Left renal pelvis (tissue), 4 donors: ENCODE data around the gene L3MBTL1. TPM values are rescaled to one million over a fixed set of nuclear protein-coding genes. Genes with fewer than 3 reads are reported as not detected.

ENCODE experiments used
- DNase-seq, 4 donors: peaks; one replicate each; pipeline ENCODE4 v3.0.0-alpha.2; 2013; ENCODE audit warnings: low read depth in 4 of 4, low spot score in 3 of 4
- polyA plus RNA-seq, 4 donors: library from polyadenylated mRNA; unstranded; fragments of 120-200 nt; gene quantifications; one replicate each; pipeline ENCODE4 v1.2.1, GENCODE V29; 2013; ENCODE audit not compliant: insufficient read length in 4 of 4

L3MBTL1 gene
- polyA plus RNA-seq, 4 donors, result 9.6 to 28.9 (median 13.7) TPM

DNA sequence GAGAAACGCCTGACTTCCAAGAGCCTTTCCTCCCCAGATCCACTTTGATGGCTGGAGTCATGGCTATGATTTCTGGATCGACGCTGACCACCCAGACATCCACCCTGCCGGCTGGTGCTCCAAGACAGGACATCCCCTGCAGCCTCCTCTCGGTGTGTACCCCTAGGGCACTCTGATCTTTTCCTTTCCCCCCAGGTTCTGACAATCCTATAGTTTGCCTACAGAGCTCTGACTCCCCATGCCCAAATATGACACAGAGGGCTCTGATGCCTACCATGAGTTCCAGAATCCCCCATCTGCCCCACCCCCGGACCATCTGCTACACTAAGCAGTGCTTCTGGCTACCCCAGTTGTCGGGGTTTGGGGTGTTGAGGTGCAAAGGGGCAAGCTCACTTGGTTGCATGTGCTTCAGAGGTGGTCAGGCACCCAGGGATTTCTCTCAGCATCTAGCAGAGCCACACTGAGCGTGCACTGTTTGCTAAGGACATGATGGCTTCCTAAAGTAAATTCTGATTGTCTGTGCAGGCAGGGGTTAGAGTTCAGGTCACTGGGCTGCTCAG, 27.4 kb downstream of the L3MBTL1 start:
- DNase-seq, result no peak

GRCh38 chr20:43535370-43536004, 28.0 kb downstream of the L3MBTL1 start:
- DNase-seq, result no peak

GRCh38 chr20:43536041-43536816, 28.7 kb downstream of the L3MBTL1 start:
- no peak for DNase-seq

DNA sequence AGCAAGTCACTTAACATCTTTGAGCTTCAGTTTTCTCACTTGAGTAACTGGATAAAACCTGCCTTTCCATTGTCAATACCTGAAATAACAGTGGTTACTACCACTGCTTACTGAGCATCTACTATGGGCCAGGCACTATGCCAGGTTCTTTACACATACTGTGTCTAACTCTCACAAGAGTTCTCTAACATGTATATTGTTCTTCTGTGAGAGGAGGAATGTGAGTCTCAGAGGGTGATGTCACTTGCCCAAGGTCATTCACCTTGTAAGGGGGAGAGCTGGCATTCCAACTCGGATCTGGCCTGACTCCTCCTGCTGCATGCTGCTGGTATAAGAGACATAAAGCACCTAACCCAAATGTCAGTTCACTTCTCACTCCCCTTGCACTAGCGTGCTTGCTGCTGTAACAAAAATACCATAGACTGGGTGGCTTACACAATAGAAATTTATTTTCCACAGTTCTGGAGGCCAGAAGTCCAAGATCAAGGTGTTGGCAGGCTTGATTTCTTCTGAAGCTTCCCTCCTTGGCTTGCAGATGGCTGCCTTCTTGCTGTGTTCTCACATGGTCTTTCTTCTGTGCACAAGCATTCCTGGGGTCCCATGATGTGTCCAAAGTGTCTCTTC, 29.4 kb downstream of the L3MBTL1 start:
- DNase-seq, result no peak

DNA sequence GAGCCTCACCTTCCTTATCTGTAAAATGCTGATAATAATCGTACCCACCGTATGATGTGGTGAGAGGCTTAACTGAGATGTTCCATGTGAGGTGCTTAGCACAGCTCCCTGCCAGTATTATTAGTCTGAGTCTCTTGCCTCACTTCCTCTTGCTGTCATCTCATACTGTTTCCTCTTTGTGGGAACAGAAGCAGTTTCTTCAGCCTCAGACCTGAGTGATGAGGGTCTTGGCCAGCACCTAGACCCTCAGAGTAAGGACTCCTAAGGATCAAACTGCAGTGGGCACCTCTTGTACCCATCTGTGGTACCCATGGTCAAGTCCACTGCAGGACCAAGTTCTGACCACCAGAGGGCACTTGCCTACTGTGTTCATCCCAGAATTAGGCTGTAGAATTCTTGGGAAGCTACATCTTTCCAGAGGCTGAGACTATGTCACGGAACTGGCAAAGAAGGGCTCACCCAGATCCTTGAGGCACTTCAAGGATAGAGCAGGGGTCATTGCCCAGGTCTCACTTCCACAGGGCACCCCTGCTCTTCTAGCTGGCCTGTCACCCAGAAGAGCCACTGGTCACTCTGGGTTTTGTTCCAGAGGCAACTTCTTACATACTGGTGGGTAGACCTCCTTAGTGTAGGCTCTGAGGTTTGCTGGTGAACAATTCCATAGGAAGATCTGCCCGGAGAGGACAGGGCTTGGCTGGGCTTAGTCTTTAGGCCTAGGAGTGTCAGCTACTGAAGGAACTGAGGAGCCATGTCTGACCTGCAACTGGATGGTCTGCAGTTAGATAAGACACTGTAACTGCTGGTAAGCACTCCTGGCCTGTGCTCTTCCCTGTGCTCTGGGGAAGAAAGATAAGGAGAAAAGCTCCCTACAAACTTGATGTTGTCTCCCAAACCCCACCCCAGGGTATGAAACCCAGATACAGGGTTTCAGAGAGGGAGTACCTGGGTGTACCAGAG, 30.7 kb downstream of the L3MBTL1 start:
- DNase-seq, result no peak

GRCh38 chr20:43538878-43539700, 31.6 kb downstream of the L3MBTL1 start:
- no peak for DNase-seq

- no peak for DNase-seq
Observed at GRCh38 chr20:43539975-43540672, 32.6 kb downstream of the L3MBTL1 start.

DNA sequence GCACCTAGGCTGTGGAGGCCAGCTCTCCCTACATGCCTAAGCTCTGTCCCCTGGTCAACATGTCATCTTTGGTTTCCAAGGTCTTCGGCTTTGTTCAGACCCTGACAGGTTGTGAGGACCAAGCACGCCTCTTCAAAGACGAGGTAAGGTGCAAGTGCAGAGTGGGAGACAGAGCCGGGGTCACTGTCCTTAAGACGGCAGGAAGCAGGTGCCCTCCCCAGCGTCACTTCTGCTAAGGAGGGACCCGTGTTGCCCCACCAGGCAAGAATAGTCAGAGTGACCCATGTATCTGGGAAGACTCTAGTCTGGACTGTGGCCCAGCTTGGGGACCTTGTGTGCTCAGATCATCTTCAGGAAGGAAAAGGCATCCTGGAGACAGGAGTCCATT, 33.2 kb downstream of the L3MBTL1 start:
- no peak for DNase-seq

GRCh38 chr20:43541214-43541613, 33.7 kb downstream of the L3MBTL1 start:
- no peak for DNase-seq

DNA sequence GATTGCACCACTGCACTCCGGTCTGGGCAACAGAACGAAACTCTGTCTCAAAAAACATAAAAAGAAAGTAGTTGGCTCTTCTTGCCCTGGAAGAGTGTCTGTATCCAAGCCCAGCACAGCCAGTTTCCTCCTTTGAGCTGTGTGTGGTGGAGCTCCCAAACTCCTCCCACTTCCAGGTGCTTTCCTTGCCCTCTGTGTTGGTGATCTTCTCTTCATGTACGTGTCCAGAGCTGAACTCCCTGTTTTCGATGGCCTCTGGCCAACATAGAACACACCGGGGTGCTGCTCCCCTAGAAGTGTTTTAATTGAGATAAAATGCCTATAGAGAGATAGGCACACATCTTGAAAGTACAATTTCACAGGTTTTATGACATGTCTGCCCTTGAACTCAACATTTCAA, 34.7 kb downstream of the L3MBTL1 start:
- DNase-seq, result no peak

GRCh38 chr20:43542674-43543073, 35.2 kb downstream of the L3MBTL1 start:
- DNase-seq, result no peak

- DNase-seq, result no peak
Observed at GRCh38 chr20:43543138-43543537, 35.6 kb downstream of the L3MBTL1 start.

GRCh38 chr20:43544501-43544900, 37.0 kb downstream of the L3MBTL1 start:
- DNase-seq, result no peak

- DNase-seq, result no peak
Observed at GRCh38 chr20:43545837-43546578, 38.5 kb downstream of the L3MBTL1 start.

DNA sequence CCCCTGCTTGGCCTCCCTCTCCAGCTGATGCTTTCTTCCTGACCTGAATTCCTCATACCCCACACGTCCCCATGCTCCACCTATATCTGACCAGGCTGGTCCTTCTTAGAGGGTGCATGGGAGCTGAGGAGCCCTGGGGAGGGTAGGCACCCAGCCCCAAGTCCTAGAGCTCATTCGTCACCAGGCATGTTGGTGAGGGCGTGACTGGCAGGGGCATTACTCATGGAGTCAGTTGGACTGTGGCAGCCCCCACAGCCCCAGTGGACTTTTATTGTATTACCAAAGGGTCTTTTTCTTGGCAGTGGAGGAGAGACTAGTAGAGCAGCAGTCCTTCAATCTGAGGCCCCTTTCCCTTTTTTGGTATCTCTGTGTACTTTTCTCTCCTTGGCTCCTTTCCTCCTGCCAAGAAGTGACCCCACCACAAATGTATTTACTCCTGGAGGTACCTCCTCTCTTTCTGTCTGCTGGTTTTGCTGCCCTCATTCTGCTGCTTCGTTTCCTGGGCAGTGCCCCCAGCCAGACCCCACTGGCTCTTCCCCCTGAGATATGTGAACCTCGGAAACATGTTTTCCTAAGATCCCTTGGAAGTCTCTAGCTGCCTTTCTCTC, 40.9 kb downstream of the L3MBTL1 start:
- no peak for DNase-seq

DNA sequence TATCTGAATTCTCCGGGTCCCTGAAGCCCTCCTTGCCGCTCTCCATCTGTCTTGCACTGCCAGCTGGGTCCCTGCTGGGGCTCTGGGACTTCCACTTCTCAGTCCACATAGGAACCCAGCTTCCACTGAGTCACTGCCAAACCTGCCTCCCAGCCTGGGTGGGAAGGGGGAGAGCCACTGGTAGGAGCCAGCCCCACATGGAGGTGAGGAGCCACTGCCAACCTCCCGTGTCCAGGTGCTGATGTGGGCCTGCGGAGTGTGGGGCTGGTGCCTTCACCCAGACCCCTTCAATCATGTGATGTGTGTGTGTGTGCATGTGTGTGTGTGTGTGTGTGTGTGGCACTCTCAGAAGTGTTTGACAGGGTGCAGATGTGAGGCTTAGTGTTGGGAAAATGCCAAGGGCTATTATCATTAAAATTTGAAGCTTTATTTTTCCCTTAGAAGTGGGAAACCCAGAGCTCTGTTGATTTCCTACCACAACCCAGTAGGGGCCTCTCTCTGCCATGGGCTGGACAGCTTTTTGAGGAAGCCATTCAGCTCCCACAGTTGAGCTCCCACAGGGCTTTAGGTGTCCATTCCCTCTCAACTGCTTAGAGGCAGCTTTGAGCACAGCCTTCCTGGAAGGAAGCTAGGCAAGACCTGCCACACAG, 42.0 kb downstream of the L3MBTL1 start:
- no peak for DNase-seq

GRCh38 chr20:43550456-43550855, 43.0 kb downstream of the L3MBTL1 start:
- DNase-seq, result no peak
